Measurements from ENCODE around the gene CCDC85A.
"Not testable (repeated sequence)": the region's sequence is repeated elsewhere in the genome, so short reads cannot be mapped to it uniquely, and the experiment has no call there.

CCDC85A gene

GRCh38 chr2:56183643-56184499, at the start of gene CCDC85A:
Gene CCDC85A, plus strand, starts transcription at chr2:56183990. Its CDS starts 635 bp downstream, at chr2:56184625.
- FAIRE-seq, result no peak

- no peak for FAIRE-seq
Measured at GRCh38 chr2:56134861-56135260, 48.9 kb upstream of the CCDC85A start.

GRCh38 chr2:56142497-56143061, 41.2 kb upstream of the CCDC85A start:
- FAIRE-seq, result not testable (repeated sequence)

- FAIRE-seq, result no peak
Measured at GRCh38 chr2:56147907-56148306, 35.9 kb upstream of the CCDC85A start.

GRCh38 chr2:56148825-56149224, 35.0 kb upstream of the CCDC85A start:
- no peak for FAIRE-seq

GRCh38 chr2:56151841-56152240, 31.9 kb upstream of the CCDC85A start:
- no peak for FAIRE-seq

GRCh38 chr2:56155188-56155587, 28.6 kb upstream of the CCDC85A start:
- no peak for FAIRE-seq

- FAIRE-seq, result not testable (repeated sequence)
Measured at GRCh38 chr2:56159875-56160274, 23.9 kb upstream of the CCDC85A start.

GRCh38 chr2:56167616-56168562, 15.9 kb upstream of the CCDC85A start:
- FAIRE-seq, result no peak

- no peak for FAIRE-seq
Measured at GRCh38 chr2:56169521-56169920, 14.3 kb upstream of the CCDC85A start.

- FAIRE-seq, result no peak
Measured at GRCh38 chr2:56170504-56170903, 13.3 kb upstream of the CCDC85A start.

GRCh38 chr2:56170988-56171387, 12.8 kb upstream of the CCDC85A start:
- FAIRE-seq, result no peak

GRCh38 chr2:56175779-56176178, 8.0 kb upstream of the CCDC85A start:
- FAIRE-seq, result no peak

GRCh38 chr2:56177420-56178220, 6.2 kb upstream of the CCDC85A start:
- FAIRE-seq, result no peak

GRCh38 chr2:56179931-56180330, 3.9 kb upstream of the CCDC85A start:
- FAIRE-seq, result no peak

GRCh38 chr2:56182420-56182819, 1.4 kb upstream of the CCDC85A start:
- no peak for FAIRE-seq

- no peak for FAIRE-seq
Measured at GRCh38 chr2:56184500-56185011, 766 bp downstream of the CCDC85A start.

- FAIRE-seq, result no peak
Measured at GRCh38 chr2:56185101-56185581, 1.4 kb downstream of the CCDC85A start.

GRCh38 chr2:56185582-56186046, 1.8 kb downstream of the CCDC85A start:
- no peak for FAIRE-seq

- no peak for FAIRE-seq
Measured at GRCh38 chr2:56191617-56192016, 7.8 kb downstream of the CCDC85A start.

- no peak for FAIRE-seq
Measured at GRCh38 chr2:56192664-56193305, 9.0 kb downstream of the CCDC85A start.
